Measurements from ENCODE around the gene C12orf76. TPM values are rescaled to one million over a fixed set of nuclear protein-coding genes. Genes with fewer than 3 reads are reported as not detected.
A peak's percentile ranks its signal among the peaks of the same experiment; 100 is the strongest.

C12orf76 gene
- total and polyA plus RNA-seq, 2 of the 13 experiments (the other 11 are each of a cell fraction or from before 2014, with no cell fraction given), result 15.8 to 38.4 TPM

GRCh38 chr12:110012137-110012536 lies 36.2 kb downstream of the C12orf76 start (continued):
- TF ChIP-seq MTA1 (CRISPR knock-in tag; IDR thresholded peaks at IDR 0.05; ENCODE audit: borderline replicate concordance) (no peak), FOXA3 (CRISPR knock-in tag; IDR thresholded peaks at IDR 0.05) (0 out of 2 replicates have a peak, but pooled peaks have one; percentile 32), SOX6 (IDR thresholded peaks at IDR 0.05) (no peak), SOX6 (CRISPR knock-in tag; IDR thresholded peaks at IDR 0.05) (peak; percentile 28; the same call in 1 of the 2 replicates), NR2F1 (CRISPR knock-in tag; IDR thresholded peaks at IDR 0.05) (0 out of 4 replicates have a peak, but pooled peaks of 1 of the 2 experiments have one; percentile 33), GATAD2A (CRISPR knock-in tag; IDR thresholded peaks at IDR 0.05) (peak; percentile 37), ZNF770 (CRISPR knock-in tag; IDR thresholded peaks at IDR 0.05) (0 out of 2 replicates have a peak, but pooled peaks have one; percentile 38), RARA (CRISPR knock-in tag; IDR thresholded peaks at IDR 0.05) (peak; percentile 84), RXRA (CRISPR knock-in tag; IDR thresholded peaks at IDR 0.05) (peak; percentile 33; the same call in 1 of the 2 replicates), IRX3 (CRISPR knock-in tag; IDR thresholded peaks at IDR 0.05; ENCODE audit: borderline replicate concordance, low read depth) (no peak), HNF4A (CRISPR knock-in tag; IDR thresholded peaks at IDR 0.05) (peak; percentile 57), SETDB1 (CRISPR knock-in tag; IDR thresholded peaks at IDR 0.05; ENCODE audit: borderline replicate concordance) (no peak), SPEN (CRISPR knock-in tag; IDR thresholded peaks at IDR 0.05; ENCODE audit: low read depth) (no peak), CEBPG (CRISPR knock-in tag; IDR thresholded peaks at IDR 0.05) (peak; percentile 93), ZNF121 (CRISPR knock-in tag; IDR thresholded peaks at IDR 0.05) (peak; percentile 84), SOX13 (IDR thresholded peaks at IDR 0.05) (no peak), SOX13 (CRISPR knock-in tag; conservative IDR thresholded peaks at IDR 0.05 in 1 of 2, IDR thresholded peaks at IDR 0.05 in 1 of 2) (peak in 1 of 2 experiments; percentile 27; a peak in 1 of 4 replicates), EP300 (IDR thresholded peaks at IDR 0.05; ENCODE audit: low read depth in 2 of 2, low read length in 2 of 2) (0 out of 4 replicates have a peak, but pooled peaks of 1 of the 2 experiments have one; percentile 12), EP300 (CRISPR knock-in tag; IDR thresholded peaks at IDR 0.05; ENCODE audit: borderline replicate concordance) (no peak), ATF3 (CRISPR knock-in tag; IDR thresholded peaks at IDR 0.05) (0 out of 2 replicates have a peak, but pooled peaks have one; percentile 27), ZNF280D (CRISPR knock-in tag; IDR thresholded peaks at IDR 0.05) (no peak), RXRB (CRISPR knock-in tag; IDR thresholded peaks at IDR 0.05; ENCODE audit: borderline replicate concordance) (peak; percentile 46; the same call in 1 of the 2 replicates)
- TF ChIP-seq, protein P1, sequence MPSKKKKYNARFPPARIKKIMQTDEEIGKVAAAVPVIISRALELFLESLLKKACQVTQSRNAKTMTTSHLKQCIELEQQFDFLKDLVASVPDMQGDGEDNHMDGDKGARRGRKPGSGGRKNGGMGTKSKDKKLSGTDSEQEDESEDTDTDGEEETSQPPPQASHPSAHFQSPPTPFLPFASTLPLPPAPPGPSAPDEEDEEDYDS (CRISPR knock-in tag; IDR thresholded peaks at IDR 0.05), result no peak
- TF ChIP-seq, protein P2, sequence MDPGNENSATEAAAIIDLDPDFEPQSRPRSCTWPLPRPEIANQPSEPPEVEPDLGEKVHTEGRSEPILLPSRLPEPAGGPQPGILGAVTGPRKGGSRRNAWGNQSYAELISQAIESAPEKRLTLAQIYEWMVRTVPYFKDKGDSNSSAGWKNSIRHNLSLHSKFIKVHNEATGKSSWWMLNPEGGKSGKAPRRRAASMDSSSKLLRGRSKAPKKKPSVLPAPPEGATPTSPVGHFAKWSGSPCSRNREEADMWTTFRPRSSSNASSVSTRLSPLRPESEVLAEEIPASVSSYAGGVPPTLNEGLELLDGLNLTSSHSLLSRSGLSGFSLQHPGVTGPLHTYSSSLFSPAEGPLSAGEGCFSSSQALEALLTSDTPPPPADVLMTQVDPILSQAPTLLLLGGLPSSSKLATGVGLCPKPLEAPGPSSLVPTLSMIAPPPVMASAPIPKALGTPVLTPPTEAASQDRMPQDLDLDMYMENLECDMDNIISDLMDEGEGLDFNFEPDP (CRISPR knock-in tag; conservative IDR thresholded peaks at IDR 0.05), result no peak

Data from HepG2 (cell line).